ENCODE data around the gene POR.

Gene POR

DNA sequence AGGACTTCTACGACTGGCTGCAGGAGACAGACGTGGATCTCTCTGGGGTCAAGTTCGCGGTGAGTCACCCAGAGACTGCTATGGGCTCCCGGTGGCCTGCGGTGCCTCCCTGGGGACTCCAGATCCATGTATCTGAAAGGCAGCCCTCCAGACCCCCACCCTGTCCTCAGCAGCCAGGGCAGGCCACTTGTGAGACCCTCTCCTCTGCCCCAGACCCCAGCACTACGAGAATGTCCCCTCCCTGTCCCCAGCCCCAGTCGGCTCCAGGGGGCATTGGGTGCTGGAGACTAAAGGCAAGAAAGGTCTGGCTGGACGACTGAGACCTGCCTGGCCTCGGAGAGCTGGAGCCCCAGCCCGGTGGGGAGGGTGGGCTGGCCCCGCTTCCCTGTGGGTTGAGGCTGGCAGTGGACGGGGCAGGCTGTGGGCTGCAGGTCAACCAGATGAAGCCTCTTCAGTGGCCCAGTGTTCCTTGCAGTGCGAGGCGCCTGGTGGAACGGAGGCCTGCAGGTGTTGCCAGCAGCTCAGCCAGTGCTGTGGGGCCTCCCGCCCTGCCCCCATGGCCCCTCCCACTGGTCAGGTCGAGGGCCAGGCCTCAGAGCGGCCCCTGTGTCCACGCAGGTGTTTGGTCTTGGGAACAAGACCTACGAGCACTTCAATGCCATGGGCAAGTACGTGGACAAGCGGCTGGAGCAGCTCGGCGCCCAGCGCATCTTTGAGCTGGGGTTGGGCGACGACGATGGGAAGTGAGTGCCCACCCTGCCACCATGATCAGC lies 65.7 kb downstream of the POR start:
- DNase-seq = no peak

DNA sequence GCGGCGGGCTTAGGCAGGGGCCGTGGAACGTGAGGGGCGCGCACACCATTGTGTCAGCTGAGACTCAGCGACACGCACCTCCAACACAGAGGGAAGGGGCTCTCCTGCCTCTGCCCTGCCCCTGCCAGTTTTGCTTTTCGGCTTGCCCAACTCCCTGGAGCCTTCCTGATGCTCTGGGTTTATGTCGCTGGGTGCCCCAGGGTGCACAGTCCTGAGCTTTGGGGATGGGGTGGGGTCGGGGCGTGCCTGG lies 66.2 kb downstream of the POR start:
- DNase-seq = no peak

DNA sequence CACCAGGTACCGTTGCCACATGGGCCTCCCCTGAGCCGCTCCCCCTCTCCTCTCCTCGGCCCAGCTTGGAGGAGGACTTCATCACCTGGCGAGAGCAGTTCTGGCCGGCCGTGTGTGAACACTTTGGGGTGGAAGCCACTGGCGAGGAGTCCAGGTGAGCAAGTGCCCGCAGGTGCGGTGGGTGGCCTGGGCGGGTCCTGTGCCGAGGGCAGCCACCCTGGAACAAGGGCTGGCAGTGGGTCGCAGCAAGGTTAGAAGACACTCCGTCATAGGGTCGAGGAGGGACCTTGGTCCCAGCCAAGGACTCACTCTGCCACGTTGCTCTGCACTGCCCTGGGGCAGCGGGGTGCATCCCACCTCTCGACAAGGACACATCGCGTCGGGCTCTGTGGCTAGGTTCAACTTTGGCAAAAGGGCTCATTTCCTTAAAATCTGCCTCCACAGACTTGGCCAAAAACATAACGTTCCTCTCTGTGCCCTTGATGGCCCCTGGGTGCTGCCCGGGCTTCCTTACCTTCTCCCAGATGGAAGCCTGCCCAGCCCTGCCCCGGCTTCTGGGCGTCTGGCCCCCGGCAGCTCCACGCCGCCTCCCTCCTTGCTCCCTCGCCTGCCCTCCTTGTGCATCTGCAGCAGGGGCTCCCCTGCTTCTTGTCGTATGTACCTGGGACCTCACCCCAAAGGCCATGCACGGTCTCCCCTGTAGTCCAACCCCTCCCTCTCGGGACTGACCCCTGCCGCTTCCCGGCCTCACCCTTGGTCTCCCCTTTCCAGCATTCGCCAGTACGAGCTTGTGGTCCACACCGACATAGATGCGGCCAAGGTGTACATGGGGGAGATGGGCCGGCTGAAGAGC lies 66.7 kb downstream of the POR start:
- DNase-seq = no peak

DNA sequence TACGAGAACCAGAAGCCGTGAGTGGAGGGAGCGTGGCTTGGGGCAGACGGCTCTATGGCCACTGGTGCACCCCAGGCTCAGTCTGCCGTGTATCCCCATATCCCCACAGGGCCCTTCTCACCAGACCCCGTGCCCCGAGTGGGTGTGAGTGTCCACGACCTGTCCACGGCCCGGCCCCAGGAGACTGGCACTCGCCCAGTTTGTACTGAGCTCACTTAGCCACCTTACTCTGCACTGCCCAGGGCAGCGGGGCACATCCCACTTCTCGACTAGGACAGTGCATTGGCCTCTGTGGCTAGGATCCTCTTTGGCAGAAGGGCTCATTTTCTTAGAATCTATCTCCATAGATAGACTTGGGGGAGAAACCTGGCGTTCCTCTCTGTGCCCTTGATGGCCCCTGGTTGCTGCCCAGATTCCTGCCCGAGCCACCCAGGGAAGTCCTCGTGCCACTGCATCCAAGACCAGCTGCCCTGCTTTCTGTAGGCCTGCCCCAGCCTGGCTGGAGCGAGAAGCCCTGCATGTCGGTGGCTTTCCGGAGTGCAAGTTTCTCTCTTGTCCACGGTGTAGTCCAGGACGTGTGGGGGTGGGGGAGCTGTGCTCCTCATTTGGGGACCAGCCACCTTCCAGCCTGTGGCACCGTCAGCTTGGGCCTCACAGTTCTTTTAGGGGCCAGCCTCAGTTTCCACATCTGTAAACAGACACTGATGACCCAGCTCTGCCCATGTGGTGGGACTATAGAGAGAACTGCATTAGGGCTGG lies 67.5 kb downstream of the POR start:
- DNase-seq = no peak

DNA sequence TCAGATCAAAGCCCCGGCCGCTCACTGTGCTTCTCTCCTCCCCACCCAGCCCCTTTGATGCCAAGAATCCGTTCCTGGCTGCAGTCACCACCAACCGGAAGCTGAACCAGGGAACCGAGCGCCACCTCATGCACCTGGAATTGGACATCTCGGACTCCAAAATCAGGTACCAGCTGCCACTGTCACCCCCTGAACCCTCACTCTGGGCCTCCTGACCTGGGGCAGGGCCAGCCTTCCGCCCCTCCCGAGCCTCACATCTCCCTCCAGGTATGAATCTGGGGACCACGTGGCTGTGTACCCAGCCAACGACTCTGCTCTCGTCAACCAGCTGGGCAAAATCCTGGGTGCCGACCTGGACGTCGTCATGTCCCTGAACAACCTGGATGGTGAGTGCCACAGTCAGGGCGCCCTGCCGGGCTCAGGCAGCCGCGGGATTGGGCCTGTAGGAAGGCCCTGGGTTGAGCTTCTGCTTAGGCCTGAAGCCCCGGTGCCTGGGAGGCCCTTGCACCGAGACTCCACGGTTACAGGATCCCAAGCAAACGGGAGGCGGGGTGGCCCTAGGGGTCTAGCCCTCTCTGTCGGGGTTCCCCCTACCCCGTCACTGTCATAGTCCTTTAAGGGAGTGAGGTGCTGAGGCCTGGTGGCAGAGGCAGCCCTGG lies 68.6 kb downstream of the POR start:
- DNase-seq = no peak

DNA sequence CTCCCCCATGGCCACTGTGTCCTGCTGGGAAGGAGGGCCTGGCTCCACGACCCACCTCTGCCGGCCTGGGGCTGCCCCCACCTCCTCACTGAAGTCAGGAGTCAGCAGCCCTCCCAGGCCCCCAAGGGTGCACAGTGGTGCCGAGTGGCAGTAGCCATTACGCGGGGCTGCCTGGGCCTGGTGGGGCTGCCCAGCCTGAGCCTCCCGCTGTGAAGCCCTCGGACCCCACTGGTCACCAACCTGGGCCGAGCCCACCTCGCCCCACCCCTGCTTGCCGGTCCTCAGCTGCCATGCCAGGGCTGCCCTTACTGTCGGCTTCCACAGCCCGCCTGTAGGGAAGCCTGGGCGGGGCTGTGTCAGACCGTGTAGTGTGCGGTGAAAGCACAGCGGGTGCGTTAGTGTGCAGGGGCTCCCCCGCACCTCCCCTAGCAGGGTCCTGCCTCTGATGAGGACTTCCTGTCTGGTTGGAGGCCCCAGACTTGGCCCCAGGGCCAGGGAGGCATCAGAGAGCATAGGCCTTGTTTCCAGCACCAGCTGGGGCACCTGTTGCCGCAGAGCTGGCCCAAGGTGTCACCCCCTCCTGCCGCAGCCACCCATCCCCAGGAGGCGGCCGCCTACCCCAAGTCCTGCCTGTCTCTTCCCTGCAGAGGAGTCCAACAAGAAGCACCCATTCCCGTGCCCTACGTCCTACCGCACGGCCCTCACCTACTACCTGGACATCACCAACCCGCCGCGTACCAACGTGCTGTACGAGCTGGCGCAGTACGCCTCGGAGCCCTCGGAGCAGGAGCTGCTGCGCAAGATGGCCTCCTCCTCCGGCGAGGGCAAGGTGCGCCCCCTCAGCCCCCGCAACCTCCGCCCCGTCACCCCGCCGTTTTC lies 69.4 kb downstream of the POR start:
- no peak for DNase-seq

DNA sequence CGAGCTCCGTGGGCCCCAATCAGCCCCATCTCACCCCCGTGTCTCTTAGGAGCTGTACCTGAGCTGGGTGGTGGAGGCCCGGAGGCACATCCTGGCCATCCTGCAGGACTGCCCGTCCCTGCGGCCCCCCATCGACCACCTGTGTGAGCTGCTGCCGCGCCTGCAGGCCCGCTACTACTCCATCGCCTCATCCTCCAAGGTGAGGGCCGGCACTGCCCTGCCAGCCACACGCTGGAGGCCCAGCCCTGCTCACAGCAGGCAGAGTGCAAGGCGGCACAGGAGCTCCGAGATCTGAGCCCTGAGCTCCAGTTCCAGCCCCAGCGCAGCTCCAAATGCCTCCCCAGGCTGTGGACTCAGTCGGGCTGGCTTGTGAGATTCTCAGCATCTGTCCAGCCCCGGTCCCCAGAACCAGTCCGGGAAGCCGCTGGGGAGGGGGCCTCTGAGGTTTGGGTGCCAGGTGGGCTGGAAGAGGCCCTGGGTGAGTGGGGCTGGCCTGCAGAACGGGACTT lies 70.1 kb downstream of the POR start:
- no peak for DNase-seq

DNA sequence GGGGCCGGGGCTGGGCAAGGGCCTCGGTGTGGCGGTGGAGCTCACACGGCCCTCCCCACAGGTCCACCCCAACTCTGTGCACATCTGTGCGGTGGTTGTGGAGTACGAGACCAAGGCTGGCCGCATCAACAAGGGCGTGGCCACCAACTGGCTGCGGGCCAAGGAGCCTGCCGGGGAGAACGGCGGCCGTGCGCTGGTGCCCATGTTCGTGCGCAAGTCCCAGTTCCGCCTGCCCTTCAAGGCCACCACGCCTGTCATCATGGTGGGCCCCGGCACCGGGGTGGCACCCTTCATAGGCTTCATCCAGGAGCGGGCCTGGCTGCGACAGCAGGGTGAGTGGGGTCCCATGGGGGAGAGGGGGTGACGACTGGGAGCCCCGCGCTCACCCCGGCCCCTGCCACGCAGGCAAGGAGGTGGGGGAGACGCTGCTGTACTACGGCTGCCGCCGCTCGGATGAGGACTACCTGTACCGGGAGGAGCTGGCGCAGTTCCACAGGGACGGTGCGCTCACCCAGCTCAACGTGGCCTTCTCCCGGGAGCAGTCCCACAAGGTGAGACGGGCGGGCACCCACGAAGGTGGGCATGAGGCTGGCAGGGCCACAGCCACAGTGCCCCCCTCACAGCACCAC lies 70.7 kb downstream of the POR start:
- no peak for DNase-seq

DNA sequence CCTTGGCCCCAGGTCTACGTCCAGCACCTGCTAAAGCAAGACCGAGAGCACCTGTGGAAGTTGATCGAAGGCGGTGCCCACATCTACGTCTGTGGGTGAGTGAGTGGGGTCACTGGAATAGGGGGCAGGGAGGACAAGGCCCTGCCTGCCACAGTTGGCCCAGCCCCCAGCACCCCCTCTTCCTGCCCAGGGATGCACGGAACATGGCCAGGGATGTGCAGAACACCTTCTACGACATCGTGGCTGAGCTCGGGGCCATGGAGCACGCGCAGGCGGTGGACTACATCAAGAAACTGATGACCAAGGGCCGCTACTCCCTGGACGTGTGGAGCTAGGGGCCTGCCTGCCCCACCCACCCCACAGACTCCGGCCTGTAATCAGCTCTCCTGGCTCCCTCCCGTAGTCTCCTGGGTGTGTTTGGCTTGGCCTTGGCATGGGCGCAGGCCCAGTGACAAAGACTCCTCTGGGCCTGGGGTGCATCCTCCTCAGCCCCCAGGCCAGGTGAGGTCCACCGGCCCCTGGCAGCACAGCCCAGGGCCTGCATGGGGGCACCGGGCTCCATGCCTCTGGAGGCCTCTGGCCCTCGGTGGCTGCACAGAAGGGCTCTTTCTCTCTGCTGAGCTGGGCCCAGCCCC lies 71.3 kb downstream of the POR start:
- DNase-seq = no peak

DNA sequence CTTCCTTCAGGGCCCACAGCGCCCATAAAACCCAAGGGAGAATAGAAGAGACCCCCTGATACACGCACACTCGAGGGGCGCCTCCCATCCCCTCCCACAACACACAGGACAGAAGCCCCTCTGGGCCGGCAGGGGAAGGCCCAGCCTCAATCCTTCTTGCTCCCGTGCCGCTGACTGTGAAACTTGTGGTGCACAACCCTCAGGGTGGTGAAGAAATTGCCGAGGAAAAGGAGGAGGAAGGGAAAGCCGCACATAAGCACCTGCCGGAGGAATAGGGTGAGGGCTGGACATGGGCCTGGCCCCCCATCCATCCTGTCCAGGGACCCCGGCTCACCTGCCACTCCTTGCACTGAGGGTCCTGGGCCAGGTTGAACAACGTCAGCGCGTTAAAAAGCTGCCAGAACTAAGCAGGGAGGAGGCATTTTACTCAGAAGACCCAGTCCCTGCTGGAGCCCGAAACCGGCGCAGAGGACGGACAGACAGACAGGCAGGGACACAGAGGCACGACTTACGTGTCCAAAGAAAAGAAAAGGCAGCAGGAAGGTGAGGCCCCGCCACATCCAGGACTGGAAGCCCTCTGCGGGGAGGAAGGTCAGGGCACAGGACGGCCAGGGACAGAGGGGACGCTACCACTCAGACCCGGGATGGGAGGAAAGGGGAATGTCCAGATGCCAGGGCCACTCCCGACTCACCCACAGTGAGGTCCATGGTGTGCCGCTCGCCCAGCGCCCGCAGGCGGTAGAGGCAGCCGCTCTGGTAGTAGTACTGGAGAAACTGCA lies 72.3 kb downstream of the POR start:
- DNase-seq = no peak

DNA sequence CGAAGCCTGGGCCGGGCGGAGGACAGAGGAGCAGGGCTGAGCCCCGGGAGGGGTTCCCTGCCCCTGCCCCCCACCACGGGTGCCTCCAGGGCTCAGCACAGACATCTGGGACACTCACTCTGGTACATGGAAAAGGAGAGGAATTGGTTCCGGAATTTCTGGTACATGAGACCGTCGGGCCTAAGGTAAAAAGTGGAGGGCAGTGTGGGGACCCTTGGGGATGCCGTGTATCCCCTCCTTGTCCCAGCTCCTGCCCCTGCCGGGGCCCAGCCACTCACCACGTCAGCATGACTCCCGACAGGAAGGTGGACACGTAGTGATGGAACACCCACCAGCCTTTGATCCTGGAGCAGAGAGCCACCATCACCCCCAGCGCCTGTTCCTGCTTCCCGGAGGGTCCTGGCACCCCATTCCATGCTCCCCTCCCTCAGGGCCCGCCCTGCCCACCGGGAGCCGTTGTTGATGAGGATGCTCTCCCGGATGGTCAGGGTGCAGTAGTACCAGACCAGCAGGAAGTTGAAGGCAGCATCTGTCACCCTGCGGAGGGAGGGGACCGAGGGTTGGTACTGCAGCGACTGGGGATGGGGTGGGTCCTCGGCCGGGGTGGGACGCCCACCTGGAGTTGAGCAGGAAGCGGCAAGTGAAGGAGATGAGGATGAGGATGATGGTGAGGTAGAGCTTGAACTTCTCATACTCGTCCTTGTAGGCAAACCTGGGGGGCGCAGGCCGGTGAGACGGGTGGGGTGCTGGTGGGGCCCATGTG lies 73.0 kb downstream of the POR start:
- no peak for DNase-seq

DNA sequence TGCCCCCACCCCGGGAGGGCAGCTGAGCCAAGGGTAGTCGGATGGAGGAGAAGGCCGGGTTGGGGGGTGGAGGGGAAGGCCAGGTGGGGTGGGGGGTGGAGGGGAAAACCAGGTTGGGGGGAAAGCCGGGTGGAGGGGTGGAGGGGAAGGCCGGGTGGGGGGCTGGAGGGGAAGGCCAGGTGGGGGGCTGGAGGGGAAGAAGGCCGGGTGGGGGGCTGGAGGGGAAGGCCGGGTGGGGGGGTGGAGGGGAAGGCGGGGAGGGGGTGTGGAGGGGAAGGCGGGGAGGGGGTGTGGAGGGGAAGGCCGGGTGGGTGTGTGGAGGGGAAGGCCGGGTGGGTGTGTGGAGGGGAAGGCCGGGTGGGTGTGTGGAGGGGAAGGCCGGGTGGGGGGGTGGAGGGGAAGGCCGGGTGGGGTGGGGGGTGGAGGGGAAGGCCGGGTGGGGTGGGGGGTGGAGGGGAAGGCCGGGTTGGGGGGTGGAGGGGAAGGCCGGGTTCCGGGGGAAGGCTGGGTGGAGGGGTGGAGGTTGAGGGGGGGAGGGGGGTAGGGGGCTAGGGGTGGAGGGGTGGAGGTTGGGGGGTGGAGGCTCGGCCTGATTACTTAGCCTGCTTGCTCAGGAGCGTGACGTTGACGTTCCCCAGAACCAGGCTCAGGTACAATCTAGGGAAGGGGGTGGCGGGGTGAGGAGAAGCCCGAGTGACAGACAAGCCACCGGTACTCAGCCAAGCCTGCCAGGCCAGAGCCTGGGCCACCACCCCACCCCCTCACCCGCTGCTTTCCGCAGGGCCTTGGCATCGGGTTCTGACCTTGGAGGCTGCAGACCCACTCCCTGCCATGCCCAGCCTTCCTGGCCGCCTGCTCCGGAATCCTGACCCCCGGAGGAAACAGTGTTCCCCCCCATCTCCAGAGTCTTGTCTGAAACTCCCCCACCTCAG lies 73.9 kb downstream of the POR start:
- no peak for DNase-seq

DNA sequence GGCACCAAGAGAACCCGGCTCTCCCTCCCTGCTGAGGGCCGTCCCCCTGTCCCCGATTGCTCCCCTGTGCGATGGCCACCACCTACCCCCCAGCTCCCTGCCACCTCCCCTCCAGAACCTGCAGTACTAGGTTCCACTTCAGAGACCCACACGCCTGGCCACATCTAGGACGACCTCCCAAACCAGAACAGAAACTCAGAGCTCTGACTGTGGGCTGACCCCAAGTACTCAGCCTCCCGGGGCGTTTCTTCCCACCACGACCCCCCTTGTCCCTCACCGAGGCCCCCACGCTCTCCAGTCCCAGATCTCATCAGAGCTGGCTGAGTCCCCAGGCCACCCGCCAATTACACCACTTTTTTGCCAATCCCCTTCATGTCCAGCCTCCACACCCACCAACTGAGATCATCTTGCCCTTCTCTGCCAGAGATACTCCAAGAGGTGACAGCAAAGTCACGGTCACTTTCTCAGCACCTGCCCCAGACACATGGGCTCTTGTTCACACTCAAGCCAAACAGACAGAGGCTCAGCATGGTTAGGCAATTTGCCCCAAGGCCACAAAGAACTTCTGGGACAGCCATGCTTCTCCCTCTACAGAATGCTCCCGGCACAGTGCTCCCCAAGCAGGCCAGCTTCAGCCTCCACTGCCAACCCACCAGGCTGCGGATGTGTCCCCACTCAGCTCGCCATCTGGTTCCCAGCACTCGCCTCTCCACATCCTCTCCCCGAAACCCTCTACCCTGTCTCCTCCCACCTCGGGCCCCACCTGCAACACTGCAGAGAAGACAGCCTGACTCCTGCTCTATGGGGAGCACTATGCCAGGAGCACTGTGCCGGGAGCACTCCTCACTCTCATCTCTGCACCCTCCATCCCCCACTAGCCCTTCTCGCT lies 74.8 kb downstream of the POR start:
- no peak for DNase-seq

DNA sequence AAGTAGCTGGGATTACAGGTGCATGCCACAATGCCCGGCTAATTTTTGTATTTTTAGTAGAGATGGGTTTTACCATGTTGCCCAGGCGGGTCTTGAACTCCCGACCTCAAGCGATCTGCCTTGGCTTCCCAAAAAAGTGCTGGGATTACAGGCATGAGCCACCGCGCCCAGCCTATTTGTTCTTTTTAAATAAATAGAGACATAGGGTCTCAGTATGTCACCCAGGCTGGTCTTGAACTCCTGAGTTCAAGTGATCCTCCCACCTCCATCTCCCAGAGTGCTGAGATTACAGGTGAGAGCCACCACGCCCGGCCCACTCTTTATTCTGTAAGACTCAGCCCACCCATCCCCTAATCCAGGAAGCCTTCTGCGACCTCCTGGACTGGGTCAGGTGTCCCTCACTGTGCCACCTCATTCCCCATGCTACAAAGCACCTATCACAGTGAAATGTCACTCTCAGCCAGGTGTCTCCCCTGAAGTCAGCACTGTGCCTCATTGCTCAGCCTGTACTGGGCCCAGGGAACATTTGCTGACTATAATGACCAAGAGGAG lies 76.7 kb downstream of the POR start:
- no peak for DNase-seq

DNA sequence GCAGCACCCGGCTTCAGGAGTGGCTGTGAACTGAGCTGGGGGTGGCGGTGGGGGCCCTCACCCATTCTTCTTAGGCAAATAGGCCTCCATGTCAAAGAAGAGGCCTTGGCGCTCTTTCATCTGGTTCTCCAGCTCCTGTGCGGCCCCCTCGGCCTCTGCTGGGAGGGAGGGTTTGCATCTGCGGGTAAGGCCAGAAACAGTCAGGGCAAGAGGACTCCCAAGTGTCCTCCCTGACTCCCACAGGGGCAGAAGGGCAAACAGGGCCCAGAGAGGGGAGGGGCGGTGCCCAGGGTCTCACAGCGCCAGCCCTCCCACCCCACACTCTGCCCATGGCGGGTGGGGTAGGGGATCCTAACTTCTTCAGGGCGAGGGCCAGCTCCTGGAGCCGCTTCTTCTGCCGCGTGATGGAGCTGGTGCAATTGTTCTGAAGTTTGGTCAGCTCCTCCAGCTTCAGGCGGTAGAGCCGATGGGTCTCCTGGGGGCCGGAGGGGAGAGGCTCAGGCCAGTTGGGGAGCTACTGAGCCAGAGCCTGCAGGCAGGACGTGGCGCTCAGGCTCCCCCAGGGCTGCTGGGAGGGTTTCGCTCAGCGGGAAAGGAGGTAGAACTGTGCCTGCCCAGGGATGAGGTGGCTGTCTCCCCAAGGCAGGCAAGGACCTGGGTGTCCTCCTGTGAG lies 77.3 kb downstream of the POR start:
- no peak for DNase-seq

DNA sequence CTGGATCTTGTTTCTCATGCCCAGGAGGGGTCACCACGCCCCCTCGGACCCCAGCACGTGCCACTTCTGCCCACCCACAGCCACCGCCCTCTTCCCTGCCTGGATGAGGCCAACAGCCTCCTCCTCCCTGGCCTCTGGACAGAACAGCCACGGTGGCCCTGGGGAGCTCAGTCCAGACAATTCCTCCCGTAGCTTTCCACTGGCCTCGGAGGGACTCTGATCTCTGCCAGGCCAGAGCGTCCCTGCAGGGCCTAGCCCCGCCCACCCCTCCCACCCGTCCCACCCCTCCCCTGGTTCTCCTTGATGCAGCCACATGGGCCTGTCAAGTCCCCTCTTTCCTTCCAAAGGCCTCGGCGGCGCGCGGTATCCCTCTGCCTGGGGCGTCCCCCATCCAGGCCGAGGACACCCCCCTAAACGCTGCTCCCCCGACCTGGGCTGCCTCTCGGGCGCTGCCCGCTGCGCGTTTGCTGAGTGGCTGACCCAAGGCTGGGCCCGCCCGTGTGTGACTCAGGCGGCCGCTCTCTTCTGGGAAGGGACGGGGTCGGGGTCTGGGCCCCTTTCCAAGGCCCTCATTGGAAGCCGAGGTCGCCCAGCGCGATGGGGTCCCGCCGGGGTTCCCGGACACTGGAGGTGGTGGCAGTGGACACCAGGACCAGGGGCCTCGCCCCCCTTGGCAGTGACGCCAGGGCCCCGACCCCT lies 78.9 kb downstream of the POR start:
- DNase-seq = no peak
